H1 (cell line): Measurements from ENCODE around the gene TMEM183A.

Experiments
- CBX8 ChIP-seq: fragments of 300-800, 300-1000 bp; sonication (generic); IDR thresholded peaks from 2 replicates; pipeline ENCODE4 v1.7.1; 2016; ENCODE audit warnings: low read depth, low read length, borderline replicate concordance
- CEBPB ChIP-seq: IDR thresholded peaks from 2 replicates; pipeline ENCODE4 v1.6.1; 2012; ENCODE audit warnings: low read depth, low read length
- CREB1 ChIP-seq: IDR thresholded peaks from 2 replicates; pipeline ENCODE4 v1.6.1; 2012; ENCODE audit warnings: inconsistent platforms
- EZH2 ChIP-seq: fragments of 200-600 bp; sonication (generic); IDR thresholded peaks from 2 replicates; pipeline ENCODE4 v1.7.1; 2012; ENCODE audit warnings: low read depth, mild to moderate bottlenecking, moderate library complexity, low read length, inconsistent platforms; ENCODE audit not compliant: severe bottlenecking
- POLR2A ChIP-seq, 2 experiments: IDR thresholded peaks; 1 replicate in 1 of 2; 2 replicates in 1 of 2; pipeline ENCODE4 v1.6.1; 2011; ENCODE audit warnings: low read depth in 2 of 2, low read length in 2 of 2, mild to moderate bottlenecking in 2 of 2; ENCODE audit errors: control extremely low read depth in 1 of 2
- RFX5 ChIP-seq: IDR thresholded peaks from 2 replicates; pipeline ENCODE4 v1.6.1; 2011; ENCODE audit warnings: low read depth, low read length, improper control_type of control experiment, borderline replicate concordance
- SIN3A ChIP-seq, 2 experiments: IDR thresholded peaks in 1 of 2; conservative IDR thresholded peaks in 1 of 2; 2 replicates each; pipeline ENCODE4 v1.6.1; 2011 to 2012; ENCODE audit warnings: low read length in 2 of 2, improper control_type of control experiment in 1 of 2, low read depth in 1 of 2, mild to moderate bottlenecking in 1 of 2
- TAF1 ChIP-seq: IDR thresholded peaks from 2 replicates; pipeline ENCODE4 v1.6.1; 2011; ENCODE audit warnings: mild to moderate bottlenecking, low read depth, low read length
- TF ChIP-seq, protein P1 (sequence below): IDR thresholded peaks from 2 replicates; pipeline ENCODE4 v1.6.1; 2011; ENCODE audit warnings: low read length, improper control_type of control experiment
- TF ChIP-seq, protein P2 (sequence below): IDR thresholded peaks from 2 replicates; pipeline ENCODE4 v1.6.1; 2012; ENCODE audit warnings: inconsistent platforms
- TF ChIP-seq, protein P3 (sequence below), 3 experiments: IDR thresholded peaks; 1 replicate in 2 of 3; 2 replicates in 1 of 3; pipeline versions ENCODE4 v1.5.1 to v1.6.1; 2011; ENCODE audit warnings: low read length in 3 of 3, mild to moderate bottlenecking in 3 of 3, inconsistent platforms in 2 of 3, low read depth in 1 of 3, moderate library complexity in 1 of 3; ENCODE audit not compliant: insufficient read depth in 1 of 3; ENCODE audit errors: control extremely low read depth in 1 of 3

DNA sequence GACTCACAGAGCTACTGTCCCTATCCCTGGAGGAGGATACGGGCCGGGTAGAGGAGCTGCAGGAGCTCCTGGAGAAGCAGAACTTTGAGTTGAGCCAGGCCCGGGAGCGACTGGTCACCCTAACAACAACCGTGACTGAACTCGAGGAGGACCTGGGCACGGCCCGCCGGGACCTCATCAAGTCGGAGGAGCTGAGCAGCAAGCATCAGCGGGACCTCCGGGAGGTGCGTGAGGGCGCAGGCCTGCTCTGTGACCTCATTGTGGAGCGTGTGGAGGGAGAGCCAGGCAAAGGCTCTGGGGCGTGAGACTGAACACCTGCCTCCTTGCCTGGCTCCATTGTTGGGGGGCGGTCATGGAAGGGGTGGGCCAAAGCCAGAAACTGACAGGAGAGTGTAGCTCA is 38.2 kb downstream of the TMEM183A start:
- no peak for TF ChIP-seq EZH2
- no peak for TF ChIP-seq RFX5
- TF ChIP-seq, protein P1, sequence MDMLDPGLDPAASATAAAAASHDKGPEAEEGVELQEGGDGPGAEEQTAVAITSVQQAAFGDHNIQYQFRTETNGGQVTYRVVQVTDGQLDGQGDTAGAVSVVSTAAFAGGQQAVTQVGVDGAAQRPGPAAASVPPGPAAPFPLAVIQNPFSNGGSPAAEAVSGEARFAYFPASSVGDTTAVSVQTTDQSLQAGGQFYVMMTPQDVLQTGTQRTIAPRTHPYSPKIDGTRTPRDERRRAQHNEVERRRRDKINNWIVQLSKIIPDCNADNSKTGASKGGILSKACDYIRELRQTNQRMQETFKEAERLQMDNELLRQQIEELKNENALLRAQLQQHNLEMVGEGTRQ = no peak
- no peak for TF ChIP-seq TAF1
- TF ChIP-seq CBX8 = no peak
- TF ChIP-seq CEBPB = no peak
- TF ChIP-seq SIN3A (conservative IDR thresholded peaks at IDR 0.05 in 1 of 2, IDR thresholded peaks at IDR 0.05 in 1 of 2; ENCODE audit: low read depth in 1 of 2, low read length in 2 of 2) = no peak
- TF ChIP-seq POLR2A (IDR thresholded peaks at IDR 0.05; ENCODE audit: control extremely low read depth in 1 of 2, low read depth in 2 of 2, low read length in 2 of 2) = no peak
- TF ChIP-seq, protein P2, sequence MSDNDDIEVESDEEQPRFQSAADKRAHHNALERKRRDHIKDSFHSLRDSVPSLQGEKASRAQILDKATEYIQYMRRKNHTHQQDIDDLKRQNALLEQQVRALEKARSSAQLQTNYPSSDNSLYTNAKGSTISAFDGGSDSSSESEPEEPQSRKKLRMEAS = no peak
- TF ChIP-seq, protein P3, sequence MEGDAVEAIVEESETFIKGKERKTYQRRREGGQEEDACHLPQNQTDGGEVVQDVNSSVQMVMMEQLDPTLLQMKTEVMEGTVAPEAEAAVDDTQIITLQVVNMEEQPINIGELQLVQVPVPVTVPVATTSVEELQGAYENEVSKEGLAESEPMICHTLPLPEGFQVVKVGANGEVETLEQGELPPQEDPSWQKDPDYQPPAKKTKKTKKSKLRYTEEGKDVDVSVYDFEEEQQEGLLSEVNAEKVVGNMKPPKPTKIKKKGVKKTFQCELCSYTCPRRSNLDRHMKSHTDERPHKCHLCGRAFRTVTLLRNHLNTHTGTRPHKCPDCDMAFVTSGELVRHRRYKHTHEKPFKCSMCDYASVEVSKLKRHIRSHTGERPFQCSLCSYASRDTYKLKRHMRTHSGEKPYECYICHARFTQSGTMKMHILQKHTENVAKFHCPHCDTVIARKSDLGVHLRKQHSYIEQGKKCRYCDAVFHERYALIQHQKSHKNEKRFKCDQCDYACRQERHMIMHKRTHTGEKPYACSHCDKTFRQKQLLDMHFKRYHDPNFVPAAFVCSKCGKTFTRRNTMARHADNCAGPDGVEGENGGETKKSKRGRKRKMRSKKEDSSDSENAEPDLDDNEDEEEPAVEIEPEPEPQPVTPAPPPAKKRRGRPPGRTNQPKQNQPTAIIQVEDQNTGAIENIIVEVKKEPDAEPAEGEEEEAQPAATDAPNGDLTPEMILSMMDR (IDR thresholded peaks at IDR 0.05; ENCODE audit: control extremely low read depth in 1 of 3, insufficient read depth in 1 of 3, low read depth in 1 of 3, low read length in 3 of 3) = no peak
- no peak for TF ChIP-seq CREB1
